ENCODE results near the gene SMARCAL1. TPM values are rescaled to one million over a fixed set of nuclear protein-coding genes. Genes with fewer than 3 reads are reported as not detected.

The SMARCAL1 gene
- total and polyA plus RNA-seq, 2 of the 4 experiments (the other 2 are of a cell fraction) = 13.6 to 21.0 TPM

DNA sequence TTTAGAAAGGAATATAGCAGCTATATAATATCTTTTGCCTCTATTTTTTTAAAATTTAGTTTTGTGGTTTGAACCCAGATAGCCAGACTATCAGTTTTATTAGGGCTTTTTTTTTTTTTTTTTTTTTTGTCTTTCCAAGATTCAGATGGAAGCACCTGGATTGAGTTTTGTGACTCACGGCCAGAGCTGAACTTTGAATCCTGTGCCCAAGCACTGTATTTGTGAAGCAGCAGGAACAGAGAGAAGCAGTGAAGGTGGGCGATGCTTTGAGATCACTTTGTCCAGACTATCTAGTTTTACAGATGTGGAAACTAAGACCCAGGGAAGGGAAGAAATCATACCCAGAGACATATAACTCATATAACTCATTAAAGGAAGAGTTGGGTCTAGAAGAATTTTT, 120.3 kb downstream of the SMARCAL1 start:
- H3K9me1 ChIP-seq (ENCODE audit: insufficient read depth, low read length) = peaks cover 22% of the 10 kb centered on the region
- no peak overlapping the region for H4K5ac ChIP-seq (ENCODE audit: low read depth, low read length)
- H3K56ac ChIP-seq (ENCODE audit: extremely low read depth, insufficient read depth, low read length) = no peak overlapping the region
- peak overlapping the region; percentile 80; the same call in 1 of the 2 replicates for H2AK5ac ChIP-seq (ENCODE audit: low read depth, low read length)
- ATAC-seq (ENCODE audit: low read depth) = no peak
- H3K23ac ChIP-seq (ENCODE audit: low read depth, low read length) = no peak overlapping the region
- no peaks in the 10 kb centered on the region for H3K36me3 ChIP-seq (ENCODE audit: control insufficient read depth, insufficient read depth, low read length)
- peaks cover 25% of the 10 kb centered on the region for H3K4me1 ChIP-seq (ENCODE audit: control insufficient read depth, insufficient read depth, low read length)
- no CpG with 5 or more reads among the region's 2 CpGs for WGBS, 2 experiments (ENCODE audit: extremely low coverage in 2 of 2, insufficient read length in 1 of 2)
- no peak overlapping the region for H3K4me3 ChIP-seq (ENCODE audit: insufficient read depth, low read depth, low read length)
- H3K18ac ChIP-seq (ENCODE audit: low read depth, low read length) = no peak overlapping the region
- H3K4me2 ChIP-seq (ENCODE audit: low read depth, low read length) = no peak overlapping the region
- H3K4ac ChIP-seq (ENCODE audit: low read depth, low read length) = no peak overlapping the region
- H3K27me3 ChIP-seq (ENCODE audit: control insufficient read depth, insufficient read depth, low read length) = no peaks in the 10 kb centered on the region
- DNase-seq = no peak
- H2BK15ac ChIP-seq (ENCODE audit: low read depth, low read length) = no peak overlapping the region; the same call in 2 of the 3 replicates
- H3K9ac ChIP-seq (ENCODE audit: low read depth, low read length) = no peak overlapping the region
- no peak overlapping the region for H3K14ac ChIP-seq (replicated peaks; ENCODE audit: low read depth, low read length)
- dilution Hi-C loops (cut with HindIII; ENCODE audit: low sequenced_read_pairs, unreplicated experiment) (no loop called here), intact Hi-C loops (cut with micrococcal nuclease) (no loop called here), in situ Hi-C loops (cut with MboI; ENCODE audit: low sequenced_read_pairs) (no loop called here)
- H2BK5ac ChIP-seq (ENCODE audit: low read depth, low read length, poor library complexity, severe bottlenecking) = no peak overlapping the region
- H4K8ac ChIP-seq (ENCODE audit: low read depth in 2 of 2, low read length in 2 of 2) = 0 out of 4 replicates have a peak overlapping the region, but pooled peaks of 1 of the 2 experiments have one; percentile 1
- H2BK120ac ChIP-seq (ENCODE audit: low read depth, low read length) = peak overlapping the region; percentile 44; the same call in 1 of the 2 replicates
- ChIA-PET POLR2A (ENCODE audit: unreplicated experiment) (interaction anchor here (0.6 kb wide), 2 partner anchors 85 to 1104 kb away, joined by 4 to 13 read pairs; no protein-coding TSS in a partner anchor), CTCF (interaction anchor here (0.7 kb wide), 1 partner anchor 314 kb away, joined by 3 read pairs; no protein-coding TSS in a partner anchor)
- no peaks in the 10 kb centered on the region for H4K20me1 ChIP-seq (ENCODE audit: insufficient read depth, low read length)
- peak overlapping the region; percentile 48; the same call in 1 of the 2 replicates for H2BK20ac ChIP-seq (ENCODE audit: low read depth, low read length)
- H2AFZ ChIP-seq (replicated peaks; ENCODE audit: low read length, poor library complexity) = no peak overlapping the region
- H3K79me1 ChIP-seq (ENCODE audit: low read depth in 1 of 2, low read length in 2 of 2) = no peaks in the 10 kb centered on the region
- no peak overlapping the region for H2AK9ac ChIP-seq (replicated peaks; ENCODE audit: low read depth, low read length, poor library complexity)
- no peak overlapping the region for H4K91ac ChIP-seq (ENCODE audit: insufficient read depth, low read depth, low read length)
- BruUV-seq (replicated peaks) = no TSS peak
- no peaks in the 10 kb centered on the region for H3K9me3 ChIP-seq (ENCODE audit: control insufficient read depth, insufficient read depth, low read length)
- TF ChIP-seq FOS (IDR thresholded peaks at IDR 0.05; ENCODE audit: low read depth, low read length) (no peak), POLR2A (IDR thresholded peaks at IDR 0.05; ENCODE audit: low read depth, low read length) (no peak), RCOR1 (IDR thresholded peaks at IDR 0.05; ENCODE audit: insufficient replicate concordance, low read length) (no peak), MAFK (IDR thresholded peaks at IDR 0.05; ENCODE audit: low read depth, low read length) (no peak), BHLHE40 (IDR thresholded peaks at IDR 0.05; ENCODE audit: low read depth, low read length) (no peak), MAZ (IDR thresholded peaks at IDR 0.05; ENCODE audit: borderline replicate concordance, low read depth, low read length) (no peak), NFE2L2 (IDR thresholded peaks at IDR 0.05; ENCODE audit: low read depth, low read length) (no peak), SMC3 (IDR thresholded peaks at IDR 0.05; ENCODE audit: low read depth, low read length) (no peak), CHD1 (IDR thresholded peaks at IDR 0.05; ENCODE audit: low read depth, low read length) (no peak), RAD21 (IDR thresholded peaks at IDR 0.05; ENCODE audit: low read length) (no peak), RFX5 (IDR thresholded peaks at IDR 0.05; ENCODE audit: low read depth, low read length) (no peak), MXI1 (IDR thresholded peaks at IDR 0.05; ENCODE audit: borderline replicate concordance, low read depth, low read length) (no peak), CEBPB (IDR thresholded peaks at IDR 0.05; ENCODE audit: low read depth, low read length) (no peak)
- TF ChIP-seq, protein P1, sequence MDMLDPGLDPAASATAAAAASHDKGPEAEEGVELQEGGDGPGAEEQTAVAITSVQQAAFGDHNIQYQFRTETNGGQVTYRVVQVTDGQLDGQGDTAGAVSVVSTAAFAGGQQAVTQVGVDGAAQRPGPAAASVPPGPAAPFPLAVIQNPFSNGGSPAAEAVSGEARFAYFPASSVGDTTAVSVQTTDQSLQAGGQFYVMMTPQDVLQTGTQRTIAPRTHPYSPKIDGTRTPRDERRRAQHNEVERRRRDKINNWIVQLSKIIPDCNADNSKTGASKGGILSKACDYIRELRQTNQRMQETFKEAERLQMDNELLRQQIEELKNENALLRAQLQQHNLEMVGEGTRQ (IDR thresholded peaks at IDR 0.05; ENCODE audit: low read depth, low read length) = no peak
- TF ChIP-seq, protein P2, sequence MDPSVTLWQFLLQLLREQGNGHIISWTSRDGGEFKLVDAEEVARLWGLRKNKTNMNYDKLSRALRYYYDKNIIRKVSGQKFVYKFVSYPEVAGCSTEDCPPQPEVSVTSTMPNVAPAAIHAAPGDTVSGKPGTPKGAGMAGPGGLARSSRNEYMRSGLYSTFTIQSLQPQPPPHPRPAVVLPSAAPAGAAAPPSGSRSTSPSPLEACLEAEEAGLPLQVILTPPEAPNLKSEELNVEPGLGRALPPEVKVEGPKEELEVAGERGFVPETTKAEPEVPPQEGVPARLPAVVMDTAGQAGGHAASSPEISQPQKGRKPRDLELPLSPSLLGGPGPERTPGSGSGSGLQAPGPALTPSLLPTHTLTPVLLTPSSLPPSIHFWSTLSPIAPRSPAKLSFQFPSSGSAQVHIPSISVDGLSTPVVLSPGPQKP (IDR thresholded peaks at IDR 0.05; ENCODE audit: borderline replicate concordance, low read depth, low read length) = no peak
- TF ChIP-seq, protein P3, sequence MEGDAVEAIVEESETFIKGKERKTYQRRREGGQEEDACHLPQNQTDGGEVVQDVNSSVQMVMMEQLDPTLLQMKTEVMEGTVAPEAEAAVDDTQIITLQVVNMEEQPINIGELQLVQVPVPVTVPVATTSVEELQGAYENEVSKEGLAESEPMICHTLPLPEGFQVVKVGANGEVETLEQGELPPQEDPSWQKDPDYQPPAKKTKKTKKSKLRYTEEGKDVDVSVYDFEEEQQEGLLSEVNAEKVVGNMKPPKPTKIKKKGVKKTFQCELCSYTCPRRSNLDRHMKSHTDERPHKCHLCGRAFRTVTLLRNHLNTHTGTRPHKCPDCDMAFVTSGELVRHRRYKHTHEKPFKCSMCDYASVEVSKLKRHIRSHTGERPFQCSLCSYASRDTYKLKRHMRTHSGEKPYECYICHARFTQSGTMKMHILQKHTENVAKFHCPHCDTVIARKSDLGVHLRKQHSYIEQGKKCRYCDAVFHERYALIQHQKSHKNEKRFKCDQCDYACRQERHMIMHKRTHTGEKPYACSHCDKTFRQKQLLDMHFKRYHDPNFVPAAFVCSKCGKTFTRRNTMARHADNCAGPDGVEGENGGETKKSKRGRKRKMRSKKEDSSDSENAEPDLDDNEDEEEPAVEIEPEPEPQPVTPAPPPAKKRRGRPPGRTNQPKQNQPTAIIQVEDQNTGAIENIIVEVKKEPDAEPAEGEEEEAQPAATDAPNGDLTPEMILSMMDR (conservative IDR thresholded peaks at IDR 0.05; ENCODE audit: low read depth, low read length) = no peak
- H3K27ac ChIP-seq (ENCODE audit: insufficient read depth, low read length) = no peak overlapping the region

Measured in IMR-90 (cell line).